WTC11 (cell line): Measurements from ENCODE around the gene CEP350.

Experiments used
- ETV6 ChIP-seq: sonication (generic); formaldehyde crosslinking; IDR thresholded peaks from 2 replicates; pipeline ENCODE4 v1.8.1; 2022; ENCODE audit warnings: mild to moderate bottlenecking, missing genetic modification reagents
- JUN ChIP-seq: sonication (generic); formaldehyde crosslinking; IDR thresholded peaks from 2 replicates; pipeline ENCODE4 v1.8.0; 2023; ENCODE audit warnings: mild to moderate bottlenecking, missing genetic modification reagents
- MXD4 ChIP-seq: fragments of 250-450 bp; sonication (Bioruptor Pico); IDR thresholded peaks from 2 replicates; pipeline ENCODE4 v1.8.0; 2021; ENCODE audit warnings: mild to moderate bottlenecking, moderate library complexity, borderline replicate concordance
- TCF7 ChIP-seq: sonication (generic); formaldehyde crosslinking; IDR thresholded peaks from 2 replicates; pipeline ENCODE4 v1.8.0; 2022; ENCODE audit warnings: mild to moderate bottlenecking, low read depth, missing genetic modification reagents, moderate library complexity
- TEAD1 ChIP-seq: sonication (generic); formaldehyde crosslinking; IDR thresholded peaks from 2 replicates; pipeline ENCODE4 v1.8.0; 2022; ENCODE audit warnings: mild to moderate bottlenecking, missing genetic modification reagents
- ZNF317 ChIP-seq: sonication (generic); formaldehyde crosslinking; IDR thresholded peaks from 2 replicates; pipeline ENCODE4 v1.8.1; 2023; ENCODE audit warnings: low read depth, mild to moderate bottlenecking, moderate library complexity, missing genetic modification reagents, borderline replicate concordance
- TF ChIP-seq, protein P1 (sequence below): sonication (generic); formaldehyde crosslinking; IDR thresholded peaks from 2 replicates; pipeline ENCODE4 v1.8.0; 2022; ENCODE audit warnings: mild to moderate bottlenecking, missing genetic modification reagents
- TF ChIP-seq, protein P2 (sequence below): fragments of 200-600 bp; IDR thresholded peaks from 2 replicates; pipeline ENCODE4 v1.8.0; 2022; ENCODE audit warnings: antibody characterized with exemption
- TF ChIP-seq, protein P3 (sequence below): sonication (generic); formaldehyde crosslinking; IDR thresholded peaks from 2 replicates; pipeline ENCODE4 v1.8.1; 2022; ENCODE audit warnings: low read depth, missing genetic modification reagents, borderline replicate concordance
- TF ChIP-seq, protein P4 (sequence below): fragments of 250-450 bp; sonication (Bioruptor Pico); IDR thresholded peaks from 2 replicates; pipeline ENCODE4 v1.9.0; 2021; ENCODE audit warnings: mild to moderate bottlenecking
- TF ChIP-seq, protein P5 (sequence below): sonication (generic); formaldehyde crosslinking; IDR thresholded peaks from 2 replicates; pipeline ENCODE4 v1.8.0; 2022; ENCODE audit warnings: mild to moderate bottlenecking, missing genetic modification reagents
- TF ChIP-seq, protein P6 (sequence below): sonication (generic); formaldehyde crosslinking; IDR thresholded peaks from 2 replicates; pipeline ENCODE4 v1.8.1; 2023; ENCODE audit warnings: mild to moderate bottlenecking, missing genetic modification reagents, moderate library complexity
- TF ChIP-seq, protein P7 (sequence below): sonication (generic); formaldehyde crosslinking; IDR thresholded peaks from 2 replicates; pipeline ENCODE4 v1.8.1; 2023; ENCODE audit warnings: mild to moderate bottlenecking, moderate library complexity, missing genetic modification reagents

DNA sequence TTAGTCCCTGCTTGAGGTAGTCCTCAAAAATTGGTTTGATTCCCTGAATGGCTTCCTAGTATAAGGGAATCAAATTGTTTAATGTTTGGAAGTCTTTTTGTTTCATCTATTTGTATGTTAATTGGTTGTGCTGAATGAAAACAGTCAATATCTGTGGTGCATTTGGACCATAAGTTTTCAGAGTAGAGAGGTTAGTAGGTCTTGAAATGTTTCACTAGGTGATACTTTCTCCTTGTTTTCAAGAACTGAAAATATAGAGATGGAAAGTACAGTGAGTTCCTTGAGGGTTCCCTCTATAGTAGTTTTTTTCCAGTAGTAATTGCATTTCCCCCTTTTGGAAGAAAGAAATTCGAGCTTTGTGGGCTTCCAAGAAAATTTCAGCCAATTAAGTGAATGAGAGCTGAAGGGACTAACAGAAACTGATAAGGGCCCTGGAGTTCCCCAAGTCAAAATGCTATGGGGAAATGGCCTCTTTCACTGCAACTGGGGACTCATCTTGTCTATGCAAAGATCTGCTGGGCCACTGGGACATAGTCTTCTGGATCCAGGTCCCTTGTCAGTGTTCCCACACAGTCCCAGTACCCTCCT, 18.6 kb upstream of the CEP350 start:
- TF ChIP-seq MXD4 (CRISPR knock-in tag) (no peak), TEAD1 (CRISPR knock-in tag) (no peak), JUN (CRISPR knock-in tag) (no peak), ETV6 (CRISPR knock-in tag) (no peak), TCF7 (CRISPR knock-in tag) (no peak), ZNF317 (CRISPR knock-in tag) (no peak)
- TF ChIP-seq, protein P1, sequence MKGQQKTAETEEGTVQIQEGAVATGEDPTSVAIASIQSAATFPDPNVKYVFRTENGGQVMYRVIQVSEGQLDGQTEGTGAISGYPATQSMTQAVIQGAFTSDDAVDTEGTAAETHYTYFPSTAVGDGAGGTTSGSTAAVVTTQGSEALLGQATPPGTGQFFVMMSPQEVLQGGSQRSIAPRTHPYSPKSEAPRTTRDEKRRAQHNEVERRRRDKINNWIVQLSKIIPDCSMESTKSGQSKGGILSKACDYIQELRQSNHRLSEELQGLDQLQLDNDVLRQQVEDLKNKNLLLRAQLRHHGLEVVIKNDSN (CRISPR knock-in tag): no peak
- TF ChIP-seq, protein P2, sequence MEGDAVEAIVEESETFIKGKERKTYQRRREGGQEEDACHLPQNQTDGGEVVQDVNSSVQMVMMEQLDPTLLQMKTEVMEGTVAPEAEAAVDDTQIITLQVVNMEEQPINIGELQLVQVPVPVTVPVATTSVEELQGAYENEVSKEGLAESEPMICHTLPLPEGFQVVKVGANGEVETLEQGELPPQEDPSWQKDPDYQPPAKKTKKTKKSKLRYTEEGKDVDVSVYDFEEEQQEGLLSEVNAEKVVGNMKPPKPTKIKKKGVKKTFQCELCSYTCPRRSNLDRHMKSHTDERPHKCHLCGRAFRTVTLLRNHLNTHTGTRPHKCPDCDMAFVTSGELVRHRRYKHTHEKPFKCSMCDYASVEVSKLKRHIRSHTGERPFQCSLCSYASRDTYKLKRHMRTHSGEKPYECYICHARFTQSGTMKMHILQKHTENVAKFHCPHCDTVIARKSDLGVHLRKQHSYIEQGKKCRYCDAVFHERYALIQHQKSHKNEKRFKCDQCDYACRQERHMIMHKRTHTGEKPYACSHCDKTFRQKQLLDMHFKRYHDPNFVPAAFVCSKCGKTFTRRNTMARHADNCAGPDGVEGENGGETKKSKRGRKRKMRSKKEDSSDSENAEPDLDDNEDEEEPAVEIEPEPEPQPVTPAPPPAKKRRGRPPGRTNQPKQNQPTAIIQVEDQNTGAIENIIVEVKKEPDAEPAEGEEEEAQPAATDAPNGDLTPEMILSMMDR: no peak
- TF ChIP-seq, protein P3, sequence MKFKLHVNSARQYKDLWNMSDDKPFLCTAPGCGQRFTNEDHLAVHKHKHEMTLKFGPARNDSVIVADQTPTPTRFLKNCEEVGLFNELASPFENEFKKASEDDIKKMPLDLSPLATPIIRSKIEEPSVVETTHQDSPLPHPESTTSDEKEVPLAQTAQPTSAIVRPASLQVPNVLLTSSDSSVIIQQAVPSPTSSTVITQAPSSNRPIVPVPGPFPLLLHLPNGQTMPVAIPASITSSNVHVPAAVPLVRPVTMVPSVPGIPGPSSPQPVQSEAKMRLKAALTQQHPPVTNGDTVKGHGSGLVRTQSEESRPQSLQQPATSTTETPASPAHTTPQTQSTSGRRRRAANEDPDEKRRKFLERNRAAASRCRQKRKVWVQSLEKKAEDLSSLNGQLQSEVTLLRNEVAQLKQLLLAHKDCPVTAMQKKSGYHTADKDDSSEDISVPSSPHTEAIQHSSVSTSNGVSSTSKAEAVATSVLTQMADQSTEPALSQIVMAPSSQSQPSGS (CRISPR knock-in tag): no peak
- TF ChIP-seq, protein P4, sequence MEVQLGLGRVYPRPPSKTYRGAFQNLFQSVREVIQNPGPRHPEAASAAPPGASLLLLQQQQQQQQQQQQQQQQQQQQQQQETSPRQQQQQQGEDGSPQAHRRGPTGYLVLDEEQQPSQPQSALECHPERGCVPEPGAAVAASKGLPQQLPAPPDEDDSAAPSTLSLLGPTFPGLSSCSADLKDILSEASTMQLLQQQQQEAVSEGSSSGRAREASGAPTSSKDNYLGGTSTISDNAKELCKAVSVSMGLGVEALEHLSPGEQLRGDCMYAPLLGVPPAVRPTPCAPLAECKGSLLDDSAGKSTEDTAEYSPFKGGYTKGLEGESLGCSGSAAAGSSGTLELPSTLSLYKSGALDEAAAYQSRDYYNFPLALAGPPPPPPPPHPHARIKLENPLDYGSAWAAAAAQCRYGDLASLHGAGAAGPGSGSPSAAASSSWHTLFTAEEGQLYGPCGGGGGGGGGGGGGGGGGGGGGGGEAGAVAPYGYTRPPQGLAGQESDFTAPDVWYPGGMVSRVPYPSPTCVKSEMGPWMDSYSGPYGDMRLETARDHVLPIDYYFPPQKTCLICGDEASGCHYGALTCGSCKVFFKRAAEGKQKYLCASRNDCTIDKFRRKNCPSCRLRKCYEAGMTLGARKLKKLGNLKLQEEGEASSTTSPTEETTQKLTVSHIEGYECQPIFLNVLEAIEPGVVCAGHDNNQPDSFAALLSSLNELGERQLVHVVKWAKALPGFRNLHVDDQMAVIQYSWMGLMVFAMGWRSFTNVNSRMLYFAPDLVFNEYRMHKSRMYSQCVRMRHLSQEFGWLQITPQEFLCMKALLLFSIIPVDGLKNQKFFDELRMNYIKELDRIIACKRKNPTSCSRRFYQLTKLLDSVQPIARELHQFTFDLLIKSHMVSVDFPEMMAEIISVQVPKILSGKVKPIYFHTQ (CRISPR knock-in tag): no peak
- TF ChIP-seq, protein P5, sequence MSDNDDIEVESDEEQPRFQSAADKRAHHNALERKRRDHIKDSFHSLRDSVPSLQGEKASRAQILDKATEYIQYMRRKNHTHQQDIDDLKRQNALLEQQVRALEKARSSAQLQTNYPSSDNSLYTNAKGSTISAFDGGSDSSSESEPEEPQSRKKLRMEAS: no peak
- TF ChIP-seq, protein P6, sequence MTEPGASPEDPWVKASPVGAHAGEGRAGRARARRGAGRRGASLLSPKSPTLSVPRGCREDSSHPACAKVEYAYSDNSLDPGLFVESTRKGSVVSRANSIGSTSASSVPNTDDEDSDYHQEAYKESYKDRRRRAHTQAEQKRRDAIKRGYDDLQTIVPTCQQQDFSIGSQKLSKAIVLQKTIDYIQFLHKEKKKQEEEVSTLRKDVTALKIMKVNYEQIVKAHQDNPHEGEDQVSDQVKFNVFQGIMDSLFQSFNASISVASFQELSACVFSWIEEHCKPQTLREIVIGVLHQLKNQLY (CRISPR knock-in tag): no peak
- TF ChIP-seq, protein P7, sequence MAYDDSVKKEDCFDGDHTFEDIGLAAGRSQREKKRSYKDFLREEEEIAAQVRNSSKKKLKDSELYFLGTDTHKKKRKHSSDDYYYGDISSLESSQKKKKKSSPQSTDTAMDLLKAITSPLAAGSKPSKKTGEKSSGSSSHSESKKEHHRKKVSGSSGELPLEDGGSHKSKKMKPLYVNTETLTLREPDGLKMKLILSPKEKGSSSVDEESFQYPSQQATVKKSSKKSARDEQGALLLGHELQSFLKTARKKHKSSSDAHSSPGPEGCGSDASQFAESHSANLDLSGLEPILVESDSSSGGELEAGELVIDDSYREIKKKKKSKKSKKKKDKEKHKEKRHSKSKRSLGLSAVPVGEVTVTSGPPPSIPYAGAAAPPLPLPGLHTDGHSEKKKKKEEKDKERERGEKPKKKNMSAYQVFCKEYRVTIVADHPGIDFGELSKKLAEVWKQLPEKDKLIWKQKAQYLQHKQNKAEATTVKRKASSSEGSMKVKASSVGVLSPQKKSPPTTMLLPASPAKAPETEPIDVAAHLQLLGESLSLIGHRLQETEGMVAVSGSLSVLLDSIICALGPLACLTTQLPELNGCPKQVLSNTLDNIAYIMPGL: no peak
